Measurements from ENCODE around the gene GREB1L.
A peak's percentile ranks its signal among the peaks of the same experiment; 100 is the strongest.

The GREB1L gene

GRCh38 chr18:21459706-21460286 lies 217.8 kb downstream of the GREB1L start:
- no peak for FAIRE-seq
- DNase-seq (ENCODE audit: extremely low spot score, insufficient read length, low read depth): no peak

- DNase-seq (ENCODE audit: extremely low spot score, insufficient read length, low read depth) (no peak), FAIRE-seq (no peak)
Measured at GRCh38 chr18:21461460-21461859, 219.4 kb downstream of the GREB1L start.

GRCh38 chr18:21463718-21464117 lies 221.7 kb downstream of the GREB1L start:
- no peak for DNase-seq (ENCODE audit: extremely low spot score, insufficient read length, low read depth)
- no peak for FAIRE-seq

- no peak for FAIRE-seq
Measured at GRCh38 chr18:21468514-21469164, 226.6 kb downstream of the GREB1L start.

GRCh38 chr18:21472741-21473140 lies 230.7 kb downstream of the GREB1L start:
- FAIRE-seq (no peak), DNase-seq (ENCODE audit: extremely low spot score, insufficient read length, low read depth) (no peak)

More at GRCh38 chr18:21468514-21469164, 226.6 kb downstream of the GREB1L start:
- no peak for DNase-seq (ENCODE audit: extremely low spot score, insufficient read length, low read depth)

- FAIRE-seq: no peak
- DNase-seq (ENCODE audit: extremely low spot score, insufficient read length, low read depth): no peak
Measured at GRCh38 chr18:21474621-21475020, 232.6 kb downstream of the GREB1L start.

GRCh38 chr18:21479721-21480120 lies 237.7 kb downstream of the GREB1L start:
- DNase-seq (ENCODE audit: extremely low spot score, insufficient read length, low read depth): no peak
- FAIRE-seq: no peak

- no peak for FAIRE-seq
Measured at GRCh38 chr18:21481739-21482138, 239.7 kb downstream of the GREB1L start.

GRCh38 chr18:21483051-21483450 lies 241.0 kb downstream of the GREB1L start:
- FAIRE-seq: no peak
- DNase-seq (ENCODE audit: extremely low spot score, insufficient read length, low read depth): no peak

More at GRCh38 chr18:21481739-21482138, 239.7 kb downstream of the GREB1L start:
- no peak for DNase-seq (ENCODE audit: extremely low spot score, insufficient read length, low read depth)

- DNase-seq (ENCODE audit: extremely low spot score, insufficient read length, low read depth): no peak
- FAIRE-seq: no peak
Measured at GRCh38 chr18:21484851-21485636, 243.0 kb downstream of the GREB1L start.

GRCh38 chr18:21486905-21487437 lies 244.9 kb downstream of the GREB1L start:
- FAIRE-seq (no peak), DNase-seq (ENCODE audit: extremely low spot score, insufficient read length, low read depth) (no peak)

GRCh38 chr18:21489119-21489750 lies 247.2 kb downstream of the GREB1L start:
- DNase-seq (ENCODE audit: extremely low spot score, insufficient read length, low read depth) (no peak), FAIRE-seq (peak; percentile 52)

GRCh38 chr18:21489919-21490495 lies 248.0 kb downstream of the GREB1L start:
- FAIRE-seq (no peak), DNase-seq (ENCODE audit: extremely low spot score, insufficient read length, low read depth) (no peak)

GRCh38 chr18:21490748-21491147 lies 248.7 kb downstream of the GREB1L start:
- FAIRE-seq (no peak), DNase-seq (ENCODE audit: extremely low spot score, insufficient read length, low read depth) (no peak)

GRCh38 chr18:21496277-21496835 lies 254.3 kb downstream of the GREB1L start:
- FAIRE-seq (no peak), DNase-seq (ENCODE audit: extremely low spot score, insufficient read length, low read depth) (no peak)

- DNase-seq (ENCODE audit: extremely low spot score, insufficient read length, low read depth) (no peak), FAIRE-seq (no peak)
Measured at GRCh38 chr18:21499997-21500396, 258.0 kb downstream of the GREB1L start.

- DNase-seq (ENCODE audit: extremely low spot score, insufficient read length, low read depth): no peak
- no peak for FAIRE-seq
Measured at GRCh38 chr18:21502661-21503060, 260.6 kb downstream of the GREB1L start.

- no peak for FAIRE-seq
- DNase-seq (ENCODE audit: extremely low spot score, insufficient read length, low read depth): no peak
Measured at GRCh38 chr18:21507913-21508701, 266.1 kb downstream of the GREB1L start.

GRCh38 chr18:21509062-21509461 lies 267.0 kb downstream of the GREB1L start:
- no peak for DNase-seq (ENCODE audit: extremely low spot score, insufficient read length, low read depth)
- FAIRE-seq: no peak

Data from GM18507 (cell line).